Keratinocyte (primary cell): Measurements from ENCODE around the gene EYA3.

Experiments used
- CTCF ChIP-seq, 3 experiments: IDR thresholded peaks in 1 of 3; conservative IDR thresholded peaks in 1 of 3; optimal IDR thresholded peaks in 1 of 3; 2 replicates in 2 of 3; 3 replicates in 1 of 3; pipeline versions ENCODE3 to v1.5.1; 2011; ENCODE audit warnings: low read length in 3 of 3, mild to moderate bottlenecking in 3 of 3, moderate library complexity in 2 of 3, control low read depth in 1 of 3, inconsistent platforms in 1 of 3; ENCODE audit not compliant: insufficient read depth in 2 of 3; ENCODE audit errors: extremely low read depth in 1 of 3
- EZH2 ChIP-seq: IDR thresholded peaks from one replicate; pipeline ENCODE4 v1.6.1; 2012; ENCODE audit warnings: inconsistent platforms, mild to moderate bottlenecking, low read length, moderate library complexity

DNA sequence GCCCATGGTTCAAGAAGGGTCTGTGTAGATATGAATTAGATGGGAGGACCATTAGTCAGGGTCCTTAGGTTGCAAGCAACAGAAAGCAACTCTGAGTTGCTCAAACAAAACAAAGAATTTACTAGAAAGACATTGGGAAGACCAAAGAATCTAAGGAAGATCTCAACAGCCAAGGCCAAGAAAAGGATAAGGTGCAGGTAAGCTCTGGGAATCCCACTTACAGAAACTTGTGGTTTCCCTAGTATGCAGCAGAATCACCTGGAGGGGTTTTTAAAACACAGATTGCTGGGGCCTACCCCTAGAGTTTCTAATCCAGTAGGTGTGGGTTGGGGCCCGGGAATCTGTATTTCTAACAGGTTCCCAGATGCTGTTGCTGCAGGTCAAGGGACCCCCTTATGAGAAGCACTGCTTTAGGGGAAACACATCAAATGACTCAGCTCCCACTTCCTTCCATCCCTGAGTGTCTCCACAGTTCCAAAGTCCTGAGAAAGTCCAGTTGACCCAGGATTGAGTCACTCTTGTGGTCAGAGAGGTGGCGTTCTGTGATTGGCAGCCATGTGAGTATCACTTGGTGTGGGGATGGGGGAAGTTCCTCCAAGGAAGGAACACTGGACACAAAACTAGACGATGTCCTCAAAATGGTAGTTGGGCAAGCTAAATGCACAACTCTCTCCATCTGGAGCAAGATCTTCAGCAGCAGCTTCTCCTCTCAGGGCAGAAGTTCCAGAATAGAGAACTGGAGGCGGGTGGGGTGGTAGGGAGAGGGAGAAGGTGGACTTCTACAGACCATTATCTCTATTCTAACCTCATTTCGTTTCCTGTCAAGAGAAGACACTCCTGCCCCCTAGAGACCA, 24.2 kb upstream of the EYA3 start:
- TF ChIP-seq CTCF (optimal IDR thresholded peaks at IDR 0.05 in 1 of 3, IDR thresholded peaks at IDR 0.05 in 1 of 3, conservative IDR thresholded peaks at IDR 0.05 in 1 of 3; ENCODE audit: extremely low read depth in 1 of 3, insufficient read depth in 2 of 3, low read length in 3 of 3) = no peak
- TF ChIP-seq EZH2 = no peak
